Mesenchymal stem cell (in vitro differentiated cells and primary cell): ENCODE results near the gene SLC9A9.

Experiments used
- DNase-seq: peaks from one replicate; pipeline ENCODE4 v3.0.0-alpha.2; 2013
- H2AFZ ChIP-seq: one replicate; pipeline ENCODE4 v1.6.1; 2013; ENCODE audit warnings: low read depth, mild to moderate bottlenecking, control low read depth, inconsistent platforms, low read length, moderate library complexity
- H2AK5ac ChIP-seq: 2 replicates; pipeline ENCODE4 v1.6.1; 2013; ENCODE audit warnings: low read length, moderate library complexity, mild to moderate bottlenecking, inconsistent platforms; ENCODE audit not compliant: severe bottlenecking
- H2BK120ac ChIP-seq: one replicate; pipeline ENCODE4 v1.6.1; 2013; ENCODE audit warnings: low read depth, mild to moderate bottlenecking, inconsistent platforms, low read length, moderate library complexity
- H2BK12ac ChIP-seq, 2 experiments: one replicate each; pipeline ENCODE4 v1.6.1; 2013; ENCODE audit warnings: inconsistent platforms in 2 of 2, low read length in 2 of 2, mild to moderate bottlenecking in 2 of 2, moderate library complexity in 2 of 2, control low read depth in 1 of 2
- H2BK15ac ChIP-seq: one replicate; pipeline ENCODE4 v1.6.1; 2013; ENCODE audit warnings: mild to moderate bottlenecking, low read depth, inconsistent platforms; ENCODE audit not compliant: poor library complexity, severe bottlenecking
- H2BK5ac ChIP-seq: 2 replicates; pipeline ENCODE4 v1.6.1; 2013; ENCODE audit warnings: low read depth, mild to moderate bottlenecking, low read length, control low read depth, inconsistent platforms; ENCODE audit not compliant: poor library complexity, severe bottlenecking
- H3K14ac ChIP-seq, 2 experiments: one replicate each; pipeline ENCODE4 v1.6.1; 2013; ENCODE audit warnings: inconsistent platforms in 2 of 2, low read length in 2 of 2, control low read depth in 1 of 2, mild to moderate bottlenecking in 1 of 2, moderate library complexity in 1 of 2
- H3K18ac ChIP-seq, 2 experiments: one replicate each; pipeline ENCODE4 v1.6.1; 2013; ENCODE audit warnings: inconsistent platforms in 2 of 2, low read length in 2 of 2, control low read depth in 1 of 2, low read depth in 1 of 2, mild to moderate bottlenecking in 1 of 2
- H3K23ac ChIP-seq, 2 experiments: one replicate each; pipeline ENCODE4 v1.6.1; 2013; ENCODE audit warnings: inconsistent platforms in 2 of 2, low read length in 2 of 2, mild to moderate bottlenecking in 2 of 2, moderate library complexity in 2 of 2, control low read depth in 1 of 2
- H3K27ac ChIP-seq: 2 replicates; pipeline ENCODE4 v1.5.1; 2013; ENCODE audit warnings: mild to moderate bottlenecking, moderate library complexity, low read length, control low read depth, inconsistent platforms; ENCODE audit not compliant: poor library complexity, severe bottlenecking
- H3K27me3 ChIP-seq, 2 experiments: 2 replicates each; pipeline versions ENCODE4 v1.6.1 to v1.7.0; 2013; ENCODE audit warnings: low read length in 2 of 2, mild to moderate bottlenecking in 2 of 2, moderate library complexity in 2 of 2, control low read depth in 1 of 2, inconsistent platforms in 1 of 2; ENCODE audit not compliant: control insufficient read depth in 1 of 2, insufficient read depth in 1 of 2
- H3K36me3 ChIP-seq, 2 experiments: 2 replicates each; pipeline versions ENCODE4 v1.6.1 to v1.7.0; 2013; ENCODE audit warnings: low read length in 2 of 2, control low read depth in 1 of 2, inconsistent platforms in 1 of 2, low read depth in 1 of 2, mild to moderate bottlenecking in 1 of 2; ENCODE audit not compliant: insufficient read depth in 2 of 2, control insufficient read depth in 1 of 2
- H3K4ac ChIP-seq, 2 experiments: one replicate each; pipeline ENCODE4 v1.6.1; 2013; ENCODE audit warnings: inconsistent platforms in 2 of 2, low read length in 2 of 2, mild to moderate bottlenecking in 2 of 2, moderate library complexity in 2 of 2, control low read depth in 1 of 2, low read depth in 1 of 2
- H3K4me1 ChIP-seq: 2 replicates; pipeline ENCODE4 v1.6.1; 2013; ENCODE audit warnings: low read depth, low read length, control low read depth; ENCODE audit not compliant: control insufficient read depth, insufficient read depth
- H3K4me2 ChIP-seq: 2 replicates; pipeline ENCODE4 v1.6.1; 2013; ENCODE audit warnings: low read length, mild to moderate bottlenecking, inconsistent platforms; ENCODE audit not compliant: poor library complexity, severe bottlenecking
- H3K4me3 ChIP-seq, 2 experiments: 2 replicates each; pipeline versions ENCODE4 v1.5.1 to v1.7.0; 2013; ENCODE audit warnings: low read length in 2 of 2, mild to moderate bottlenecking in 2 of 2, control low read depth in 1 of 2, low read depth in 1 of 2; ENCODE audit not compliant: insufficient read depth in 1 of 2
- H3K79me1 ChIP-seq: replicated peaks from 2 replicates; pipeline ENCODE4 v1.6.1; 2013; ENCODE audit warnings: mild to moderate bottlenecking, control low read depth, low read length, inconsistent platforms; ENCODE audit not compliant: poor library complexity, severe bottlenecking
- H3K9ac ChIP-seq: 2 replicates; pipeline ENCODE4 v1.7.0; 2013; ENCODE audit warnings: mild to moderate bottlenecking, low read length, moderate library complexity
- H3K9me3 ChIP-seq: 2 replicates; pipeline ENCODE4 v1.7.0; 2013; ENCODE audit warnings: mild to moderate bottlenecking, low read length; ENCODE audit not compliant: control insufficient read depth
- H4K8ac ChIP-seq: one replicate; pipeline ENCODE4 v1.6.1; 2013; ENCODE audit warnings: inconsistent platforms, mild to moderate bottlenecking, low read length, moderate library complexity
- H4K91ac ChIP-seq: one replicate; pipeline ENCODE4 v1.6.1; 2013; ENCODE audit warnings: mild to moderate bottlenecking, low read length, inconsistent platforms
- WGBS: methylation state at CpG from one replicate; pipeline ENCODE4 v1.1.7; 2013; ENCODE audit warnings: mixed read lengths; 5-methylcytosine and 5-hydroxymethylcytosine counted together

The SLC9A9 gene

GRCh38 chr3:143603774-143604173 is 244.5 kb downstream of the SLC9A9 start:
- no peaks in the 10 kb centered on the region for H3K79me1 ChIP-seq
- H3K23ac ChIP-seq, result no peak overlapping the region
- no peak overlapping the region for H3K4ac ChIP-seq
- H2BK15ac ChIP-seq, result no peak overlapping the region
- H4K8ac ChIP-seq, result no peak overlapping the region
- H2BK120ac ChIP-seq, result no peak overlapping the region
- H3K9me3 ChIP-seq, result no peaks in the 10 kb centered on the region
- H2AK5ac ChIP-seq, result no peak overlapping the region
- no peak overlapping the region for H2BK5ac ChIP-seq
- H2AFZ ChIP-seq, result no peak overlapping the region
- H3K27ac ChIP-seq, result no peak overlapping the region
- no peak overlapping the region for H4K91ac ChIP-seq
- no peak for DNase-seq
- no peak overlapping the region for H2BK12ac ChIP-seq
- no peak overlapping the region for H3K4me2 ChIP-seq
- no peak overlapping the region for H3K14ac ChIP-seq
- no peak overlapping the region for H3K9ac ChIP-seq
- H3K27me3 ChIP-seq, result no peaks in the 10 kb centered on the region
- H3K36me3 ChIP-seq, result no peaks in the 10 kb centered on the region
- H3K18ac ChIP-seq, result no peak overlapping the region
- H3K4me3 ChIP-seq, result no peak overlapping the region
- WGBS, result 96% methylated on average over 4 of the region's 5 CpGs
- H3K4me1 ChIP-seq, result peaks cover 4% of the 10 kb centered on the region

- H2AFZ ChIP-seq, result peak overlapping the region; percentile 8
- H3K4me2 ChIP-seq, result no peak overlapping the region
- H3K9me3 ChIP-seq, result no peaks in the 10 kb centered on the region
- H2BK120ac ChIP-seq, result peak overlapping the region; percentile 91
- H3K4ac ChIP-seq, result peak overlapping the region; percentile 73 to 89
- H3K9ac ChIP-seq, result no peak overlapping the region
- H3K27me3 ChIP-seq, result no peaks in the 10 kb centered on the region
- no peaks in the 10 kb centered on the region for H3K79me1 ChIP-seq
- no peak overlapping the region for H3K4me3 ChIP-seq
- H2AK5ac ChIP-seq, result no peak overlapping the region
- H2BK15ac ChIP-seq, result no peak overlapping the region
- H3K18ac ChIP-seq, result peak overlapping the region; percentile 88 to 98
- H4K91ac ChIP-seq, result peak overlapping the region; percentile 99
- peak overlapping the region; percentile 88 to 100 for H2BK12ac ChIP-seq
- H4K8ac ChIP-seq, result peak overlapping the region; percentile 95
- peak overlapping the region in 1 of 2 experiments; percentile 68 for H3K14ac ChIP-seq
- H3K27ac ChIP-seq, result peak overlapping the region; percentile 48
- H2BK5ac ChIP-seq, result no peak overlapping the region
- no peak overlapping the region for H3K23ac ChIP-seq
- 28% methylated on average over 5 of the region's 6 CpGs for WGBS
- DNase-seq, result peak; percentile 93
- no peaks in the 10 kb centered on the region for H3K36me3 ChIP-seq
- peaks cover 4% of the 10 kb centered on the region for H3K4me1 ChIP-seq
Observed at GRCh38 chr3:143601723-143602484, 246.4 kb downstream of the SLC9A9 start.

- Histone ChIP-seq H3K4me1 (peaks cover 4% of the 10 kb centered on the region), H2BK5ac (no peak overlapping the region), H3K4ac (no peak overlapping the region), H2BK12ac (no peak overlapping the region), H2BK120ac (peak overlapping the region; percentile 91), H3K14ac (no peak overlapping the region), H3K9ac (no peak overlapping the region), H4K8ac (no peak overlapping the region), H3K27me3 (no peaks in the 10 kb centered on the region), H4K91ac (no peak overlapping the region), H3K9me3 (no peaks in the 10 kb centered on the region), H3K23ac (no peak overlapping the region), H3K4me2 (no peak overlapping the region), H2AFZ (no peak overlapping the region), H2BK15ac (no peak overlapping the region), H3K79me1 (no peaks in the 10 kb centered on the region), H2AK5ac (no peak overlapping the region), H3K18ac (no peak overlapping the region), H3K27ac (no peak overlapping the region), H3K36me3 (no peaks in the 10 kb centered on the region), H3K4me3 (no peak overlapping the region)
- WGBS, result 54% methylated on average over 3 of the region's 4 CpGs
- DNase-seq, result peak; percentile 81
Observed at GRCh38 chr3:143600756-143601718, 247.2 kb downstream of the SLC9A9 start.
